Panc1 (cell line): ENCODE results near the gene C1orf115.
"Not testable (repeated sequence)": the region's sequence is repeated elsewhere in the genome, so short reads cannot be mapped to it uniquely, and the experiment has no call there.

Experiments used
- POLR2AphosphoS5 ChIP-seq: IDR thresholded peaks from 2 replicates; pipeline ENCODE4 v1.6.1; 2012; ENCODE audit warnings: mild to moderate bottlenecking, low read depth, low read length, moderate library complexity
- REST ChIP-seq, 2 experiments: IDR thresholded peaks; 2 replicates each; pipeline ENCODE4 v1.6.1; 2011 to 2012; ENCODE audit warnings: low read depth in 2 of 2, control low read depth in 1 of 2, low read length in 1 of 2, mild to moderate bottlenecking in 1 of 2, moderate library complexity in 1 of 2; ENCODE audit not compliant: insufficient read depth in 1 of 2
- TCF7L2 ChIP-seq: IDR thresholded peaks from 2 replicates; pipeline ENCODE4 v1.6.1; 2011; ENCODE audit warnings: mild to moderate bottlenecking, low read depth, low read length, inconsistent platforms
- TF ChIP-seq, protein P1 (sequence below): fragments of 450-650 bp; IDR thresholded peaks from 2 replicates; pipeline ENCODE4 v1.5.1; 2017; ENCODE audit warnings: mild to moderate bottlenecking

DNA sequence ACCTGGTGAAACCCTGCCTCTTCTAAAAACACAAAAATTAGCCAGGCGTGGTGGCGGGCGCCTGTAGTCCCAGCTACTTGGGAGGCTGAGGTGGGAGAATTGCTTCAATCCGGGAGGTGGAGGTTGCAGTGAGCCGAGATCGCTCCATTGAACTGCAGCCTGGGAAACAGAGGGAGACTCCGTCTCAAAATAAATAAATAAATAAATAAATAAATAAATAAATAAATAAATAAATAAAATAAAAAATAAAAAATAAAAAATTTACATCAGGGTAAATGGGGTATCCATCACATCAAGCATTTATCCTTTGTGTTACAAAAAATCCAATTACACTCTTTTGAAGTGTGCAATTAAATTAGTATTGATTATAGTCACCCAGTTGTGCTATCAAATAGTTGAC is 46.1 kb downstream of the C1orf115 start:
- TF ChIP-seq, protein P1, sequence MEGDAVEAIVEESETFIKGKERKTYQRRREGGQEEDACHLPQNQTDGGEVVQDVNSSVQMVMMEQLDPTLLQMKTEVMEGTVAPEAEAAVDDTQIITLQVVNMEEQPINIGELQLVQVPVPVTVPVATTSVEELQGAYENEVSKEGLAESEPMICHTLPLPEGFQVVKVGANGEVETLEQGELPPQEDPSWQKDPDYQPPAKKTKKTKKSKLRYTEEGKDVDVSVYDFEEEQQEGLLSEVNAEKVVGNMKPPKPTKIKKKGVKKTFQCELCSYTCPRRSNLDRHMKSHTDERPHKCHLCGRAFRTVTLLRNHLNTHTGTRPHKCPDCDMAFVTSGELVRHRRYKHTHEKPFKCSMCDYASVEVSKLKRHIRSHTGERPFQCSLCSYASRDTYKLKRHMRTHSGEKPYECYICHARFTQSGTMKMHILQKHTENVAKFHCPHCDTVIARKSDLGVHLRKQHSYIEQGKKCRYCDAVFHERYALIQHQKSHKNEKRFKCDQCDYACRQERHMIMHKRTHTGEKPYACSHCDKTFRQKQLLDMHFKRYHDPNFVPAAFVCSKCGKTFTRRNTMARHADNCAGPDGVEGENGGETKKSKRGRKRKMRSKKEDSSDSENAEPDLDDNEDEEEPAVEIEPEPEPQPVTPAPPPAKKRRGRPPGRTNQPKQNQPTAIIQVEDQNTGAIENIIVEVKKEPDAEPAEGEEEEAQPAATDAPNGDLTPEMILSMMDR: not testable (repeated sequence)
- TF ChIP-seq POLR2AphosphoS5; REST (IDR thresholded peaks at IDR 0.05; ENCODE audit: insufficient read depth in 1 of 2, low read depth in 2 of 2, low read length in 1 of 2); TCF7L2: not testable (repeated sequence)
